KMS-11 (cell line): Measurements from ENCODE around the gene RBM44.

Source experiments
- H2AFZ ChIP-seq: fragments of 200-600 bp; sonication (generic); 2 replicates; pipeline ENCODE4 v1.6.1; 2016; ENCODE audit warnings: antibody characterized with exemption, mixed run types, low read depth
- H3K27ac ChIP-seq: fragments of 200-600 bp; sonication (generic); 2 replicates; pipeline ENCODE4 v1.6.1; 2016; ENCODE audit warnings: mild to moderate bottlenecking, mixed run types
- H3K27me3 ChIP-seq: fragments of 200-600 bp; sonication (generic); 2 replicates; pipeline ENCODE4 v1.6.1; 2017; ENCODE audit warnings: mild to moderate bottlenecking, low read depth, mixed run types, moderate library complexity; ENCODE audit not compliant: insufficient read depth
- H3K36me3 ChIP-seq: fragments of 200-600 bp; sonication (generic); 2 replicates; pipeline ENCODE4 v1.6.1; 2017; ENCODE audit warnings: mild to moderate bottlenecking, mixed run types; ENCODE audit not compliant: insufficient read depth
- H3K4me1 ChIP-seq: fragments of 200-600 bp; sonication (generic); 2 replicates; pipeline ENCODE4 v1.6.1; 2016; ENCODE audit warnings: mild to moderate bottlenecking, low read depth, mixed run types; ENCODE audit not compliant: poor library complexity, severe bottlenecking
- H3K4me2 ChIP-seq: fragments of 200-600 bp; sonication (generic); 2 replicates; pipeline ENCODE4 v1.7.0; 2016; ENCODE audit warnings: mild to moderate bottlenecking, mixed run types
- H3K4me3 ChIP-seq: fragments of 200-600 bp; sonication (generic); IDR thresholded peaks from 2 replicates; pipeline ENCODE4 v1.6.1; 2017; ENCODE audit warnings: low read depth, low read length, mixed read lengths; ENCODE audit not compliant: insufficient read depth
- H3K79me2 ChIP-seq: fragments of 200-600 bp; sonication (generic); 2 replicates; pipeline ENCODE4 v1.6.1; 2016; ENCODE audit warnings: low read depth, mixed run types; ENCODE audit not compliant: insufficient read depth
- H3K9ac ChIP-seq: fragments of 200-600 bp; sonication (generic); 2 replicates; pipeline ENCODE4 v1.6.1; 2016; ENCODE audit warnings: mild to moderate bottlenecking, mixed run types
- H4K20me1 ChIP-seq: fragments of 200-600 bp; sonication (generic); 2 replicates; pipeline ENCODE4 v1.6.1; 2016; ENCODE audit warnings: mild to moderate bottlenecking, mixed run types; ENCODE audit not compliant: insufficient read depth
- CTCF ChIP-seq: fragments of 200-600 bp; sonication (generic); conservative IDR thresholded peaks from 2 replicates; pipeline ENCODE4 v1.6.1; 2017; ENCODE audit warnings: low read depth, mild to moderate bottlenecking, antibody characterized with exemption, low read length, moderate library complexity, mixed read lengths

RBM44 gene

GRCh38 chr2:237868631-237869342 lies 70.2 kb downstream of the RBM44 start:
- Histone ChIP-seq H3K4me3 (no peak overlapping the region), H3K27ac (no peak overlapping the region)

GRCh38 chr2:237869343-237870102 lies 70.9 kb downstream of the RBM44 start:
- no peaks in the 10 kb centered on the region for H3K79me2 ChIP-seq
- H3K27me3 ChIP-seq, result no peaks in the 10 kb centered on the region
- no peak overlapping the region for H2AFZ ChIP-seq
- no peak for TF ChIP-seq CTCF
- H3K36me3 ChIP-seq, result no peaks in the 10 kb centered on the region
- no peak overlapping the region for H3K4me2 ChIP-seq
- no peaks in the 10 kb centered on the region for H4K20me1 ChIP-seq
- no peak overlapping the region for H3K27ac ChIP-seq
- no peaks in the 10 kb centered on the region for H3K4me1 ChIP-seq
- no peak overlapping the region for H3K9ac ChIP-seq
- H3K4me3 ChIP-seq, result no peak overlapping the region

More at GRCh38 chr2:237868631-237869342, 70.2 kb downstream of the RBM44 start:
- H3K27me3 ChIP-seq, result no peaks in the 10 kb centered on the region
- no peak overlapping the region for H2AFZ ChIP-seq
- no peak overlapping the region for H3K9ac ChIP-seq
- no peaks in the 10 kb centered on the region for H4K20me1 ChIP-seq
- no peak for TF ChIP-seq CTCF
- no peak overlapping the region for H3K4me2 ChIP-seq
- H3K79me2 ChIP-seq, result no peaks in the 10 kb centered on the region
- no peaks in the 10 kb centered on the region for H3K36me3 ChIP-seq
- H3K4me1 ChIP-seq, result no peaks in the 10 kb centered on the region

DNA sequence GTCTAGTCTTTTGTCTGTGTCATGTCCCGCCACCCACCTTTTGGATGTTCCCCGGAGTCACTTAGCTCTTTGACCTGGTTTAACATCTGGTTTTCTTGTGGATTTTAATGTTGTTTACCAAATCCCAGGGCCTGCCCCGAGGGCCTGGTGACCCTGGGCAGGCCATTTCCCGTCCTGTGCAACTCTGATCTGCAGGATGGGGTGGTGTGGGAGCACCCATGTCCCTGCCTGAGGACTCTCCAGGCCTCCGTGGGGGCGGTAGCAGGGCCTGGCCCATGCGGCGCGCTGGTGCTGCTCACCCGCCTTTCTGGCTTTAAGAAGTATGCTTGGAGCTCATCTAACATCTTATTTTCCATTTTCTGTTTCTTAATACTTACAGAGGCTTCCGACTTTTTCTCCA lies 71.5 kb downstream of the RBM44 start:
- H3K27me3 ChIP-seq, result no peaks in the 10 kb centered on the region
- no peaks in the 10 kb centered on the region for H3K79me2 ChIP-seq
- H3K9ac ChIP-seq, result no peak overlapping the region
- H2AFZ ChIP-seq, result no peak overlapping the region
- H3K4me3 ChIP-seq, result no peak overlapping the region
- no peaks in the 10 kb centered on the region for H3K36me3 ChIP-seq
- H3K4me1 ChIP-seq, result no peaks in the 10 kb centered on the region
- H4K20me1 ChIP-seq, result no peaks in the 10 kb centered on the region
- H3K27ac ChIP-seq, result no peak overlapping the region
- no peak overlapping the region for H3K4me2 ChIP-seq
- no peak for TF ChIP-seq CTCF

DNA sequence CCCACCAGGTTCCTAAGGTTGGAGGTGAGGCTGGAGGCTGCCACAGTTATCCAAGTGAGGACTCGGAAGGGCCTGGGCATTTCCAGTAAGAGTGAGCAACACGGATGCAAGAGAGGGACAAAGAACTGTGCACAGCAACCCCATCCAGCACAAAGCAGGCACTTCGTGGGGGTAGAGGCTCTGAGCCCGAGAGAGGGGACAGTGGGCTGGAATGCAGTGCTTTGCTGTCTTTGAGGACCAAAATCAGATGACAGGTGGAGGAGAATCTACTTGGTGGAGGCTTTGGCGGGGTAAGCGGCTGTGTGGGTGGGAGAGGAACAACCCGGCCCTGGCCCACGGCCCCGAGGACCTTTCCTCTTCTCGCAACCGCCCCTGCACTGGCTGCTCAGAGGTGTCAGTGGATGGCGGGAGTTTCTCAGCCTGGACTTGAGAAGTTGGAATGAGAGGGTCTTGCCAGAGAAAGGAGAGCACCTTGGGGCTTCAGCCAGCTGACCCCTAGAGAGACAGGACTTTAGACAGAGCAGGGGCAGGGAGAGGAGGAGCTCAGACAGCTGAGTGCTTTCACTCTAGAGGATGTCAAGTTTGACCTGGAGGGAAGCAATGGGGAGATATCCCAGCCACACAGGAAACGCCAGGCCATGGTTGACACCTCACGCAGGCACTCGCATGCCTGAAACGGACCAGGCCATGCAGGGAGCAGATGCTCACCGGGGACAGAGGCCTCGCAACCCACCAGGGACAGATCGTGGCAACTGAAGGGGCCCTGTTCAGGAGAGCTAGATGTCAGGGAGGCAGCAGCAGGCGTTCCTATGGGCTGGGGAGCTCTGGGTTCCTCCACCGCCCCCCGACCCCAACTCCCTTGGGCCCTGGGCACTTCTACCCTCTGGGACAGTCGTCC lies 72.4 kb downstream of the RBM44 start:
- no peaks in the 10 kb centered on the region for H3K27me3 ChIP-seq
- no peak overlapping the region for H3K4me2 ChIP-seq
- H3K4me3 ChIP-seq, result no peak overlapping the region
- no peaks in the 10 kb centered on the region for H3K4me1 ChIP-seq
- no peaks in the 10 kb centered on the region for H3K79me2 ChIP-seq
- H3K9ac ChIP-seq, result no peak overlapping the region
- no peak overlapping the region for H3K27ac ChIP-seq
- H4K20me1 ChIP-seq, result no peaks in the 10 kb centered on the region
- no peak overlapping the region for H2AFZ ChIP-seq
- H3K36me3 ChIP-seq, result no peaks in the 10 kb centered on the region
- TF ChIP-seq CTCF, result no peak
